ENCODE results near the gene SOCS6. TPM values are rescaled to one million over a fixed set of nuclear protein-coding genes. Genes with fewer than 3 reads are reported as not detected.

SOCS6 gene
- total RNA-seq, 1 donor: 38.7 TPM

DNA sequence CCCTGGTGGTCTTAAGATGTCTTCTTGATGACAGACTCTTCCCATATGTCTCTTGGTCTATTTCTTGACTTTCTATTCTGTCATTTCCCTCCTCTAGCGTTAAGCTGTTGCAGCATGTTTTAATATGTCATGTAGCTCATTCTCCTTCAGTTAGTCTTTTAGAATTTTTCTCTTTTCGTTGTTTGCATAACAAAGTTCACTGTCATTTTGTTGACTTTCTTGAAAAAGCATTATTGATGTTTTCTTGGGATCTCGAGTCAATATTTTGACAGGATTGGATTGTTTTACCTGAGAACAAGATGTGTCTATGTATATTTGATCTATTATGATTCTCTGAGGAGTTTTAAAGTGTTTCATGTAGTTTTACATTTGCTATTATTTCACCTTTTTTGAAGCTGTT, 24.8 kb downstream of the SOCS6 start:
- Histone ChIP-seq H3K27ac (ENCODE audit: low read depth, low read length) (no peak overlapping the region), H4K20me1 (ENCODE audit: insufficient read depth, low read length) (peaks cover 21% of the 10 kb centered on the region), H3K36me3 (ENCODE audit: insufficient read depth, low read length) (no peaks in the 10 kb centered on the region), H3K4me3 (ENCODE audit: insufficient read depth, low read length) (no peak overlapping the region), H3K27me3 (ENCODE audit: insufficient read depth, low read length) (no peaks in the 10 kb centered on the region), H3K9me3 (ENCODE audit: low read depth, low read length) (no peaks in the 10 kb centered on the region), H3K4me1 (ENCODE audit: insufficient read depth, low read length) (no peaks in the 10 kb centered on the region), H2AFZ (ENCODE audit: low read length) (no peak overlapping the region), H3K4me2 (ENCODE audit: insufficient read depth, low read length) (no peak overlapping the region), H3K79me2 (ENCODE audit: insufficient read depth, low read length) (peaks cover 97% of the 10 kb centered on the region)
- DNase-seq (ENCODE audit: insufficient read length, low spot score, missing footprints): no peak
- TF ChIP-seq, protein P1, sequence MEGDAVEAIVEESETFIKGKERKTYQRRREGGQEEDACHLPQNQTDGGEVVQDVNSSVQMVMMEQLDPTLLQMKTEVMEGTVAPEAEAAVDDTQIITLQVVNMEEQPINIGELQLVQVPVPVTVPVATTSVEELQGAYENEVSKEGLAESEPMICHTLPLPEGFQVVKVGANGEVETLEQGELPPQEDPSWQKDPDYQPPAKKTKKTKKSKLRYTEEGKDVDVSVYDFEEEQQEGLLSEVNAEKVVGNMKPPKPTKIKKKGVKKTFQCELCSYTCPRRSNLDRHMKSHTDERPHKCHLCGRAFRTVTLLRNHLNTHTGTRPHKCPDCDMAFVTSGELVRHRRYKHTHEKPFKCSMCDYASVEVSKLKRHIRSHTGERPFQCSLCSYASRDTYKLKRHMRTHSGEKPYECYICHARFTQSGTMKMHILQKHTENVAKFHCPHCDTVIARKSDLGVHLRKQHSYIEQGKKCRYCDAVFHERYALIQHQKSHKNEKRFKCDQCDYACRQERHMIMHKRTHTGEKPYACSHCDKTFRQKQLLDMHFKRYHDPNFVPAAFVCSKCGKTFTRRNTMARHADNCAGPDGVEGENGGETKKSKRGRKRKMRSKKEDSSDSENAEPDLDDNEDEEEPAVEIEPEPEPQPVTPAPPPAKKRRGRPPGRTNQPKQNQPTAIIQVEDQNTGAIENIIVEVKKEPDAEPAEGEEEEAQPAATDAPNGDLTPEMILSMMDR (IDR thresholded peaks at IDR 0.05; ENCODE audit: extremely low read depth, low read depth, low read length): no peak

DNA sequence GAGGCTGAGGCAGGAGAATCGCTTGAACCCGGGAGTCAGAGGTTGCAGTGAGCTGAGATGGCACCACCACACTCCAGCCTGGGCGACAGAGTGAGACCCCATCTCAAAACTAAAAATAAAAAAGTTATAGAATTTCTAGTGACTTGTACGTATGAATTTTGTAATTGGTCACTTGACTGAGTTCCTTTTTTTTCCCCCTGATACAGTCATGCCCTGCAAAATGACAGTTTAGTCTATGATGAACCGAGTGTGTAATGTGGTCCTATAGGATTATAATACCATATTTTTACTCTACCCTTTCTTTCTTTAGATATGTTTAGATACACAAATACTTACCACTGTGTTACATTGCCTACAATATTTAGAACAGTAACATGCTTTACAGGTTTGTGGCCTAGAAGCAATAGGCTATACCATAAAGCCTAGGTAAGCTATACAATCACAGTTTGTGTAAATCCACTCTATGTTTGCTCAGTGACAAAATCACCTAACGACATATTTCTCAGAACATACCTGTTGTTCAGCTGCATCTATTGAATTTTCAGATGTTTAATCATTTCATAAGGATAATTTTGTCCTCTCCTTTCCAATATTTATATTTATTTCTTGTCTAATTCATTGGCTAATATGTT, 25.4 kb downstream of the SOCS6 start:
- Histone ChIP-seq H3K79me2 (ENCODE audit: insufficient read depth, low read length) (peaks cover 98% of the 10 kb centered on the region), H3K4me3 (ENCODE audit: insufficient read depth, low read length) (no peak overlapping the region), H4K20me1 (ENCODE audit: insufficient read depth, low read length) (peaks cover 20% of the 10 kb centered on the region), H3K27ac (ENCODE audit: low read depth, low read length) (no peak overlapping the region), H3K36me3 (ENCODE audit: insufficient read depth, low read length) (no peaks in the 10 kb centered on the region), H3K27me3 (ENCODE audit: insufficient read depth, low read length) (no peaks in the 10 kb centered on the region), H3K4me1 (ENCODE audit: insufficient read depth, low read length) (no peaks in the 10 kb centered on the region), H2AFZ (ENCODE audit: low read length) (no peak overlapping the region), H3K4me2 (ENCODE audit: insufficient read depth, low read length) (no peak overlapping the region), H3K9me3 (ENCODE audit: low read depth, low read length) (no peaks in the 10 kb centered on the region)
- no peak for DNase-seq (ENCODE audit: insufficient read length, low spot score, missing footprints)
- TF ChIP-seq, protein P1 (IDR thresholded peaks at IDR 0.05; ENCODE audit: extremely low read depth, low read depth, low read length): no peak

DNA sequence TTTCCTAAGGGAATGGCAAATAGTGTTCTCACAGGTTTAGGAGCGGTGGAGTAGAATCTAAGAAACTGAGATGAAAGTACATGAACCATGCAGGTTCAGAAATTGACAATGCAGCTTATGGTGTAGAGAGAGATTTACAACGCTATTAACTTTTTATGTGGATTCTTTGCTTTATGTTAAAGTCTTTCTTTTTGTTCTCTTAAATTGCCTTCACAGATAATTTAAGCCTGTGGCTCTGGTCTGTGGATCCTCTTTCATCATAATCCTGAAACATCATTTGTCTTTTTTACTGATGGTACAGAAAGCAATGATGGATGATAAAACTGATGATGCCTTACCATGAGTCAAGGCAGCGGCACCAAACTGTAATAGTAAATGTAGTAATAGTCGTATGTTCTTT, 30.3 kb downstream of the SOCS6 start:
- Histone ChIP-seq H3K27ac (ENCODE audit: low read depth, low read length) (no peak overlapping the region), H3K4me1 (ENCODE audit: insufficient read depth, low read length) (peaks cover 4% of the 10 kb centered on the region), H3K4me3 (ENCODE audit: insufficient read depth, low read length) (no peak overlapping the region), H3K79me2 (ENCODE audit: insufficient read depth, low read length) (peaks cover 95% of the 10 kb centered on the region), H2AFZ (ENCODE audit: low read length) (no peak overlapping the region), H3K4me2 (ENCODE audit: insufficient read depth, low read length) (no peak overlapping the region), H3K27me3 (ENCODE audit: insufficient read depth, low read length) (no peaks in the 10 kb centered on the region), H3K36me3 (ENCODE audit: insufficient read depth, low read length) (no peaks in the 10 kb centered on the region), H3K9me3 (ENCODE audit: low read depth, low read length) (no peaks in the 10 kb centered on the region), H4K20me1 (ENCODE audit: insufficient read depth, low read length) (peaks cover 12% of the 10 kb centered on the region)
- TF ChIP-seq, protein P1 (IDR thresholded peaks at IDR 0.05; ENCODE audit: extremely low read depth, low read depth, low read length): no peak
- no peak for DNase-seq (ENCODE audit: insufficient read length, low spot score, missing footprints)

DNA sequence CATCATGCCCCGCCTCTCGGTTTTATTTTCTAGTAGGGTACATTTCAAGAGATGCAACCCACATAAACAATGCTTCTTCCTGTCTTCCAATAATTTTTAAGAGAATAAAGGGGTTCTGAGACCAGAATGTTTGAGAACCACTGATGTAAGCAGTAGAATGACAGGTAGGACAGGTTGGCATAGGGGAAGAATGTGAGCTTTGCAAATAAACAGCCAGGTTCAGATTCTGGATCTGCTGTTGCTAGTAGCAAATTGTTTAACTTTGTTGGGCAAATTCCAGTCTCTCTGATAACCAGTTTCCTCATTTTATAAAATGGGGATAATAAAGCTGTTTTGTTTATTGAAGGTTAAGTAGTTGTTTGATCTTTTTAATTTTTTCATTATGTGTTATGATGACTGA, 32.8 kb downstream of the SOCS6 start:
- Histone ChIP-seq H3K27me3 (ENCODE audit: insufficient read depth, low read length) (no peaks in the 10 kb centered on the region), H3K36me3 (ENCODE audit: insufficient read depth, low read length) (peaks cover 17% of the 10 kb centered on the region), H3K4me2 (ENCODE audit: insufficient read depth, low read length) (no peak overlapping the region), H3K79me2 (ENCODE audit: insufficient read depth, low read length) (peaks cover 95% of the 10 kb centered on the region), H2AFZ (ENCODE audit: low read length) (no peak overlapping the region), H3K4me3 (ENCODE audit: insufficient read depth, low read length) (no peak overlapping the region), H4K20me1 (ENCODE audit: insufficient read depth, low read length) (peaks cover 12% of the 10 kb centered on the region), H3K9me3 (ENCODE audit: low read depth, low read length) (no peaks in the 10 kb centered on the region), H3K4me1 (ENCODE audit: insufficient read depth, low read length) (peaks cover 4% of the 10 kb centered on the region), H3K27ac (ENCODE audit: low read depth, low read length) (no peak overlapping the region)
- TF ChIP-seq, protein P1 (IDR thresholded peaks at IDR 0.05; ENCODE audit: extremely low read depth, low read depth, low read length): no peak
- DNase-seq (ENCODE audit: insufficient read length, low spot score, missing footprints): no peak
